Measurements from ENCODE around the gene CCDC88C.

GRCh38 chr14:91283666-91284065 is 134.0 kb downstream of the CCDC88C start:
- no peak for TF ChIP-seq CTCF (IDR thresholded peaks at IDR 0.05)
- no peak for TF ChIP-seq POLR2A (IDR thresholded peaks at IDR 0.05)
- TF ChIP-seq EP300 (IDR thresholded peaks at IDR 0.05) = no peak
